Mesendoderm (in vitro differentiated cells): ENCODE results near the gene SPOPL.
A peak's percentile ranks its signal among the peaks of the same experiment; 100 is the strongest.
"Not testable (repeated sequence)": the region's sequence is repeated elsewhere in the genome, so short reads cannot be mapped to it uniquely, and the experiment has no call there.

Source experiments
- DNase-seq: peaks from one replicate; pipeline ENCODE4 v3.0.0; 2013
- H2AK5ac ChIP-seq: 2 replicates; pipeline ENCODE4 v1.6.1; 2013; ENCODE audit warnings: low read length, inconsistent platforms
- H2BK120ac ChIP-seq: 2 replicates; pipeline ENCODE4 v1.6.1; 2013; ENCODE audit warnings: low read depth, mild to moderate bottlenecking, low read length, moderate library complexity, mixed read lengths
- H2BK15ac ChIP-seq: replicated peaks from 2 replicates; pipeline ENCODE4 v1.6.1; 2013; ENCODE audit warnings: low read depth, mild to moderate bottlenecking, moderate library complexity
- H2BK5ac ChIP-seq: 2 replicates; pipeline ENCODE4 v1.6.1; 2013; ENCODE audit warnings: low read length, inconsistent platforms
- H3K18ac ChIP-seq: 2 replicates; pipeline ENCODE4 v1.6.1; 2013; ENCODE audit warnings: mild to moderate bottlenecking, low read length, mixed read lengths
- H3K23ac ChIP-seq: one replicate; pipeline ENCODE4 v1.6.1; 2013; ENCODE audit warnings: low read length
- H3K27ac ChIP-seq: 2 replicates; pipeline ENCODE4 v1.5.1; 2013; ENCODE audit warnings: low read depth, mild to moderate bottlenecking, inconsistent platforms, low read length, moderate library complexity
- H3K27me3 ChIP-seq: 2 replicates; pipeline ENCODE4 v1.6.1; 2013; ENCODE audit warnings: low read length, control low read depth, mild to moderate bottlenecking, inconsistent platforms; ENCODE audit not compliant: insufficient read depth, poor library complexity
- H3K36me3 ChIP-seq: 2 replicates; pipeline ENCODE4 v1.6.1; 2013; ENCODE audit warnings: low read length, inconsistent platforms; ENCODE audit not compliant: control insufficient read depth, insufficient read depth
- H3K4ac ChIP-seq: one replicate; pipeline ENCODE4 v1.6.1; 2013; ENCODE audit warnings: low read depth, mild to moderate bottlenecking, low read length, moderate library complexity
- H3K4me1 ChIP-seq: 2 replicates; pipeline ENCODE4 v1.6.1; 2013; ENCODE audit warnings: low read depth, low read length, inconsistent platforms; ENCODE audit not compliant: control insufficient read depth
- H3K4me2 ChIP-seq: 2 replicates; pipeline ENCODE4 v1.6.1; 2013; ENCODE audit warnings: low read length
- H3K4me3 ChIP-seq: 2 replicates; pipeline ENCODE4 v1.5.1; 2013; ENCODE audit warnings: mild to moderate bottlenecking, low read length
- H3K56ac ChIP-seq: one replicate; pipeline ENCODE4 v1.6.1; 2013; ENCODE audit warnings: low read length
- H3K79me1 ChIP-seq: 2 replicates; pipeline ENCODE4 v1.6.1; 2013; ENCODE audit warnings: low read length, inconsistent platforms
- H3K79me2 ChIP-seq: 2 replicates; pipeline ENCODE4 v1.6.1; 2013; ENCODE audit warnings: mild to moderate bottlenecking, low read length; ENCODE audit not compliant: control insufficient read depth, insufficient read depth
- H3K9ac ChIP-seq: 2 replicates; pipeline ENCODE4 v1.6.1; 2013; ENCODE audit warnings: low read length, inconsistent platforms
- H4K5ac ChIP-seq: one replicate; pipeline ENCODE4 v1.6.1; 2013; ENCODE audit warnings: low read length
- H4K8ac ChIP-seq: one replicate; pipeline ENCODE4 v1.6.1; 2013; ENCODE audit warnings: low read depth, mild to moderate bottlenecking, control low read depth, low read length, moderate library complexity
- WGBS: extraction: QIAGEN DNeasy Blood & Tissue Kit; methylation state at CpG from one replicate; pipeline ENCODE4 v1.1.7; 2013; ENCODE audit warnings: low lambda C conversion rate, missing lambda C conversion rate; ENCODE audit not compliant: insufficient coverage; ENCODE audit errors: extremely low coverage; 5-methylcytosine and 5-hydroxymethylcytosine counted together

Gene SPOPL

GRCh38 chr2:138475277-138475776 is 26.2 kb upstream of the SPOPL start:
- Histone ChIP-seq H2BK15ac (no peak overlapping the region), H4K8ac (no peak overlapping the region), H3K56ac (no peak overlapping the region), H3K18ac (no peak overlapping the region), H3K4ac (no peak overlapping the region), H3K79me2 (no peaks in the 10 kb centered on the region), H2AK5ac (no peak overlapping the region), H3K27me3 (no peaks in the 10 kb centered on the region), H4K5ac (no peak overlapping the region), H3K4me2 (no peak overlapping the region), H3K4me3 (no peak overlapping the region), H3K36me3 (no peaks in the 10 kb centered on the region), H2BK120ac (no peak overlapping the region), H3K9ac (no peak overlapping the region), H3K23ac (no peak overlapping the region), H3K4me1 (no peaks in the 10 kb centered on the region), H3K27ac (no peak overlapping the region), H3K79me1 (no peaks in the 10 kb centered on the region), H2BK5ac (no peak overlapping the region)
- DNase-seq = no peak
- WGBS = no CpG with 5 or more reads among the region's 4 CpGs

DNA sequence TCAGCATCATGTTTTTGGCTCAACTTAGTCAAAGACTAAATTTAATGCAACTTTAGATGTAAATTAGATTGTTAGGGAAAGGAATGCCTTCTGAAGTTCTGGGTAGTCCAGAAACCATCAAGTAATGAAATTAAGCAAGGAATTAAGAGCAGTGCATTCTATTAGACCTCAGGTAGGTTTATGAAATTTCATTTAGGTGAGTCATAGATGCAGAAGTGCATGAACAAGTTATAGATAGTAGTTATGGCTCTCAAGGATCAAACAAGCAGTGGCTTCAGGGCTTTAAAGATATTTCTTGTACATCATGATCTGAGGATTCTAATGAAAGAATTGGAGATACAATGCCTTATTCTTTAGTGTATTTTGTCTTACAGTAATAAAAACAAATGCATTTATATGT is 25.4 kb upstream of the SPOPL start:
- Histone ChIP-seq H3K4ac (no peak overlapping the region), H3K27me3 (no peaks in the 10 kb centered on the region), H3K56ac (no peak overlapping the region), H3K18ac (no peak overlapping the region), H2AK5ac (no peak overlapping the region), H2BK5ac (no peak overlapping the region), H3K9ac (no peak overlapping the region), H2BK120ac (no peak overlapping the region), H2BK15ac (no peak overlapping the region), H3K4me1 (no peaks in the 10 kb centered on the region), H3K79me2 (no peaks in the 10 kb centered on the region), H3K23ac (no peak overlapping the region), H3K4me2 (no peak overlapping the region), H3K79me1 (no peaks in the 10 kb centered on the region), H4K5ac (no peak overlapping the region), H3K27ac (no peak overlapping the region), H3K4me3 (no peak overlapping the region), H3K36me3 (no peaks in the 10 kb centered on the region), H4K8ac (no peak overlapping the region)
- no peak for DNase-seq

DNA sequence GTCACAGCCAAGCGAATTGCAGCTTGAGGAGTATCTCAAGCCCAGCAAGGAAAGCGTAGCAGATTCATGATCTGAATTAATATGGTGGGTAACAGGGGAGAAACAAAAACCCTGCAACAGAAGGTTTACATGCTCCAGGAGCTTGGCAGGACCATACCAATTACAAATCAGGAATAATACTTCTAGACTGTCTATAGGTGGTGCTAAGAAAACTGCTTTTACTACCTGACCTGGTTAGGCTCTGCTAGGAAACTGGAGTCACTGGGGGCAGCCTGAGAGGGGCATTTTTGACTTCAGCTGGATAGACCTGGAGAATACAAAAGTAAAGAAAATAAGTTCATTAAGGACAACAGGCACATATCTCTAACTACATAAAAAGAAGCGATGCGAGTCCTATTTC is 24.6 kb upstream of the SPOPL start:
- DNase-seq = peak; percentile 20

GRCh38 chr2:138482796-138483195 is 18.8 kb upstream of the SPOPL start:
- H3K27me3 ChIP-seq, H3K18ac ChIP-seq, H3K27ac ChIP-seq, H3K9ac ChIP-seq, H3K56ac ChIP-seq, H3K4me1 ChIP-seq, H3K36me3 ChIP-seq, H4K5ac ChIP-seq, H2BK5ac ChIP-seq, DNase-seq, H4K8ac ChIP-seq, H3K79me1 ChIP-seq, H3K4ac ChIP-seq, H2BK15ac ChIP-seq, H3K79me2 ChIP-seq, H3K23ac ChIP-seq, H2BK120ac ChIP-seq, H2AK5ac ChIP-seq, H3K4me3 ChIP-seq, H3K4me2 ChIP-seq: not testable (repeated sequence)

More for the DNA sequence above, 24.6 kb upstream of the SPOPL start:
- Histone ChIP-seq H2AK5ac (no peak overlapping the region), H3K36me3 (no peaks in the 10 kb centered on the region), H4K8ac (no peak overlapping the region), H3K4me2 (no peak overlapping the region), H3K9ac (no peak overlapping the region), H3K27ac (no peak overlapping the region), H2BK120ac (no peak overlapping the region), H3K56ac (no peak overlapping the region), H3K27me3 (no peaks in the 10 kb centered on the region), H2BK15ac (no peak overlapping the region), H3K4me1 (no peaks in the 10 kb centered on the region), H3K18ac (no peak overlapping the region), H3K79me2 (no peaks in the 10 kb centered on the region), H3K23ac (no peak overlapping the region), H2BK5ac (no peak overlapping the region), H3K4me3 (no peak overlapping the region), H3K4ac (no peak overlapping the region), H4K5ac (no peak overlapping the region), H3K79me1 (no peaks in the 10 kb centered on the region)
- WGBS = no CpG with 5 or more reads among the region's 4 CpGs

DNA sequence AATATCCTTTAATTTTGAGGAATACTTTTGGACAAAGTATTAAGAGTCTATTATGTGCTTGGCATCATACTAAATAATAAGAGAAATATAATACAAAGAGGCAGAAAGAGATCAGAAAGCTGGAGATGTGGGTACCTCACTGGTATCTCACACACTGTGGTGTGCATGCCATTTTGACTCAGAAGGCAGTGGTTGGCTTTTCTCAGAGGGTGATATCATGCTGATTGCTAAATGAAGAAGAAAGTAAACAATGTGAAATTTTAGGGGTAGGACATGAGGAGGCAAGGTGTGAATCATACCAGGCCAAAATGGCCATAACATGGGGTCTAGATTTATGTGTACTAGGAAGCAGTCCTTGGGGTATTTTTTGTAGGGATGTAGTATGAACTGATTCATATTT is 16.6 kb upstream of the SPOPL start:
- H2BK15ac ChIP-seq = no peak overlapping the region
- H4K8ac ChIP-seq = no peak overlapping the region
- no peak overlapping the region for H3K9ac ChIP-seq
- H3K36me3 ChIP-seq = no peaks in the 10 kb centered on the region
- no peak overlapping the region for H3K4ac ChIP-seq
- H3K4me1 ChIP-seq = no peaks in the 10 kb centered on the region
- H3K4me3 ChIP-seq = no peak overlapping the region
- no peak overlapping the region for H2AK5ac ChIP-seq
- no peak overlapping the region for H2BK5ac ChIP-seq
- no peak overlapping the region for H2BK120ac ChIP-seq
- H3K18ac ChIP-seq = no peak overlapping the region
- no peaks in the 10 kb centered on the region for H3K79me1 ChIP-seq
- H3K79me2 ChIP-seq = no peaks in the 10 kb centered on the region
- no peak overlapping the region for H3K27ac ChIP-seq
- no peaks in the 10 kb centered on the region for H3K27me3 ChIP-seq
- no peak overlapping the region for H3K23ac ChIP-seq
- DNase-seq = no peak
- no peak overlapping the region for H3K4me2 ChIP-seq
- no peak overlapping the region for H4K5ac ChIP-seq
- H3K56ac ChIP-seq = no peak overlapping the region

GRCh38 chr2:138486363-138487198 is 15.0 kb upstream of the SPOPL start:
- no CpG with 5 or more reads among the region's 2 CpGs for WGBS
- Histone ChIP-seq H3K79me2 (no peaks in the 10 kb centered on the region), H3K56ac (no peak overlapping the region), H3K4ac (no peak overlapping the region), H3K79me1 (no peaks in the 10 kb centered on the region), H4K8ac (no peak overlapping the region), H2BK120ac (no peak overlapping the region), H3K4me1 (no peaks in the 10 kb centered on the region), H3K4me2 (no peak overlapping the region), H3K23ac (no peak overlapping the region), H2AK5ac (no peak overlapping the region), H2BK5ac (no peak overlapping the region), H3K27me3 (no peaks in the 10 kb centered on the region), H3K36me3 (no peaks in the 10 kb centered on the region), H2BK15ac (no peak overlapping the region), H3K9ac (no peak overlapping the region), H4K5ac (no peak overlapping the region), H3K27ac (no peak overlapping the region), H3K4me3 (no peak overlapping the region), H3K18ac (no peak overlapping the region)
- DNase-seq = no peak
